ENCODE data around the gene ITGB4.

GRCh38 chr17:75764417-75764710, 43.1 kb downstream of the ITGB4 start:
- TF ChIP-seq CTCF (IDR thresholded peaks at IDR 0.05; ENCODE audit: insufficient read depth, low read length): no peak
- TF ChIP-seq REST (IDR thresholded peaks at IDR 0.05; ENCODE audit: insufficient replicate concordance, low read depth): no peak
- TF ChIP-seq POLR2AphosphoS5 (IDR thresholded peaks at IDR 0.05; ENCODE audit: low read depth): no peak

Data from HL-60 (cell line).